Measurements from ENCODE around the gene RBL2.
"Not testable (repeated sequence)": the region's sequence is repeated elsewhere in the genome, so short reads cannot be mapped to it uniquely, and the experiment has no call there.

The RBL2 gene

DNA sequence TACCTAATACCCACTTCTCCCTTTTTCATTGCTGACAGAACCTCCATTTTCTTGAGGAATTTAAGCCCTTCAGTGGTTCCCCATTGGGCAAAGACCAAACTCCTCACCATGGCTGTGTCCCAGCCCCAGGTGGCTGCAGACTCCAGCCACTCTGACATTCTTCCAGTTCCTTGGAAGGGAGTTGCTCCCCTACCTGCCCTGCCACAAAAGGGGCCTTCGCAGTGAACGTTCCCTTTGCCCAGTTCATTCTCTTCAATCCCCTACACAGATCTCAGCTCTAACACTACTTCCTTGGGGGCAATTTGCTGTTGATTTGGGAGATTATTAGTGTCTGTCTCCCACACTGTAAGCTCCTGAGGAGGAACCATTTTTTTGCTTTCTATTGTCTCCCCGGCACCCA lies 72.0 kb downstream of the RBL2 start:
- in situ Hi-C loops (cut with HindIII; ENCODE audit: low sequenced_read_pairs) = no loop called here

DNA sequence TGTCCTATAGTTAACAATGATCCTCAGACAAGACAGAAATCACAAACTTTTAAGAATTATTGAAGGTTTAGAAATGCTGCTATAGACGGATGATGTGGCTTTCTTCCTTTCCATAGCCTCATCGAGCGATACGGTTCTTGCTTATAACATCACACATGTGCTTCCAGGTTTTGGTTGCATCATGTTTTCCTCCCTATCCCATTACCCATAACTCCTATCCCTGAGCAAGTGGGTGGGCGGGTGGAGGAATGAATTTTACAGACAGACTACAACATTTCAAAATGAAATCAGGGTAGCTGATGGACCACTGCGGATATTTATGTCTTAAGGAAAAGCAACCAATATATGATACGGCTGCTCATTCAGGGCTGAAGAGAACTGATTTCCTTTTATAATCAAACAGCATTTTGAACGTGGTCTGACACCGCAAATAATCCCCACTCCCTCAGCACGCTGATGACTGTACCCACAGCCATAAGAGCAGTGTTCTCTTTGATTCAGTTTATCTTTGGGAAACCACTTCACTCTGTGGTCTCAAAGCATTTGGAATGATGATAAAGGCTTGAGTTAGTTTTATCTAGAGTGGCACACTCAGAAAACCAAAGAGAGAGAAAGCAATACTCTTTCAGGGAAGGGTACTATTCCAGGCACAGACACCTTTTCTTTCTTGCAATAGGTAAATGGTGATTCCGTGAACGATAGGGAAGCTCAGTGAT lies 73.4 kb downstream of the RBL2 start:
- in situ Hi-C loops (cut with HindIII; ENCODE audit: low sequenced_read_pairs) = no loop called here

DNA sequence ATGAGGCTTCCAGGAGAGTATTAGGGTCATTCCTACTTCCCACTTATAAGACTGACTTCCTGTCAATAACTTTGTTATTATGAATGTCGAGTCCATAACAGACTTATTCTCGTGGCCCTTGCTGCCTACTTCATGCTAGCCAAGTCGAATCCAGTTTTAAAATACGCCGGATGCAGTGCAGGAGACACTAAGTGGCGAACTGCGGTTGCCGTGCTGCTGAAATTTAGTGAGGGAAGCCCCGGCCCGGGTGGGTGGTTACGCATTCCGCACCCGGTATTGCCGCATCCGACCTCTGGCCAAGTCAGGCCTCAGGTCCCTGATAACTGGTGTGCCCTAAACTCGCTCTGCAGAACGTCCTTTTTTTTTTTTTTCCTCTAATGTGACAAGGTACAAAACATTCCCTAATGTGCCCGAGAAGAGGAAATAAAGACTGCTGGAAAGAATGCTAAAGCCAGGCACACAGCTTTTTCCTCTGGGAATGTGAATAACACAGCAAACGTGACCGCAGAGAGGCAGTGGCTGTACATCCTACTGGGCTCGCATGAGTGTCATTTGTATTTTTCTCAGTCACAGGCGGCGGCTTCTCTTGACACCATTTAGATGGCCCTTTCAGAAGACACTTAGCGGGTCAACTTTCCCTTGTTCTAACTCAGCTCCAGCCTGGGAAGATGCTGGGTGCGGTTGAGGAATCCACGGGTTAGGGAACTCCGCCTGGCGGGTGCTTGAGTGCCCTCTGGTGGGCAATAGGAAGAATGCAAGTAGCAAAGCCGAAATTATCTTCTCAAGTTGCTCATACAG lies 75.8 kb downstream of the RBL2 start:
- in situ Hi-C loops (cut with HindIII; ENCODE audit: low sequenced_read_pairs) = no loop called here

DNA sequence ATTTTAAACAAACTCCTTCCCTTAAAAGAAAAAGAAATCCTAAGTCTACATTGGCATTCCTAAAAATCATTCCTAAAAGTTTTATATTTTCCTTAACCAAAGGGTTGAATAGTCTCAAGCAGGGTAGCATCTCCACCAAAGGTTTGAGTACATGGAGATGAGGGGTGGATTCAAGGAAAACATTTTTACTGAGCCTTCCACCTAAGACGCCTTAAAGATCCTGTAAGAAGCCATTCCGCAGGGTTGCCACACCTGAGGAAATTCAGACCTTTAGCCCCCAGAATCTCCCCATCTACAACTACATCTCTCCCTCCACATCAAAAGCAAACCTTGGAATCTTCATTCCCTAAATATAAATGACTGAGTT lies 76.4 kb downstream of the RBL2 start:
- in situ Hi-C loops (cut with HindIII; ENCODE audit: low sequenced_read_pairs) = no loop called here

DNA sequence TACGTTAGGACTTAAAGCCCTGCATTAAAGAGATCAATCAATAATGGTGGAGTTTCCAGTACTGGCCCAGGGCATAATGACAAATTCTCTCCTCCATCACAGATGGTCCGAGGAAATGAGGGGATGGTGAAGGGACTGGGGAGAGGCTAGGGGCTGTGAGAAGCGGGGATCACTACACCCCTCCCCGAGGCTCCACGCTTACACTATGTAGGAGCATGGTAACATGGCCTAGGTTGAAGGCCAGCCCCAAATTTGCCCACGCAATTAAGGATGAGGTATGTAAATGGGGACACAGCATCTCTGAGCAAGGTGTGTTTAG lies 76.8 kb downstream of the RBL2 start:
- in situ Hi-C loops (cut with HindIII; ENCODE audit: low sequenced_read_pairs) = no loop called here

DNA sequence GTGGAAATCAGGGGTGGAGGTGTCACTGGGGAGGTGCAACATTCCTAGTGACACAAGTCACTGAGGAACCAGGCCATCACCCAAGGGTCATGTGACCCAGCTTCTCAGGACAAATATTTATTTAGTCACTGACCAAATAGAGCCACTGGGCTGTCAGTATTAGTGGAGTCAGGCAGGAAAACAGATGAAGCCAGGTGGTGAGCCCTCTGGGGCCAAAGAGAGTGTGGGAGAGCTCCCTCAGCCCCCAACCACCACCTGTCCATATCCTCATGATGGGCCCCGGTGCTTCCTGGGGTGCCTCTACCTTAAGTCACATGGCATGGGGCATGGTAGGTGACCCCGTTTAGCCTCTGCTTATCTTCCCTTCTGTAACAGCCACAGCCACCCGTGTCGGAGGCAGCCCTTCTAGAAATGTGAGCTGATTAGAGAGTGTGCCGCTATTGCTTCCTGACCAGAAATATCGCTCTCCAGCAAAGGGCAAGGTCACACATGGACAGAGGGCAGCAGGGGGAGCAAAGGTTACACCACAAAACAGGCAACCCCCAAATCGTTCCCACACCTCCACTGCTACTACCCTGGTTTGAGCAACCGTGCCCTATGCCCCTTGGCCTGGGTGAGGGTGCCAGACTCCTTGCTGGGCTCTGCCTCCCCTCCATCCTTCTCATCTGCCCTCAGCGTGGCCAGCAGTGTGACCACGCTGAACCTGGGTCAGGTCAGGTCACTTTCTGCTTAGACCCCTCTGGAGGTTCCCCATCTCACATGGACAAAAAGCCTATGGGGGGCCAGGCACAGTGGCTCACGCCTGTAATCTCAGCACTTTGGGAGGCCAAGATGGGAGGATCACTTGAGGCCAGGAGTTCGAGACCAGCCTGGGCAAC lies 77.4 kb downstream of the RBL2 start:
- in situ Hi-C loops (cut with HindIII; ENCODE audit: low sequenced_read_pairs) = no loop called here

DNA sequence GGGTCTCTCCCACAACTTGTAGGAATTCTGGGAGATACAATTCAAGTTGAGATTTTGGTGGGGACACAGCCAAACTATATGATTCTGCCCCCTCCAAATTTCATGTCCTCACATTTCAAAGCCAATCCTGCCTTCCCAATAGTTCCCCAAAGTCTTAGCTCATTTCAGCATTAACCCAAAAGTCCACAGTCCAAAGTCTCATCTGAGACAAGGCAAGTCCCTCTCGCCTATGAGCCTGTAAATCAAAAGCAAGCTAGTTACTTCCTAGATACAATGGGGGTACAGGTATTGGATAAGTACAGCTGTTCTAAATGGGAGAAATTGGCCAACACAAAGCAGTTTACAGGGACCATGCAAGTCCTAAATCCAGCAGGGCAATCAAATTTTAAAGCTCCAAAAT lies 78.5 kb downstream of the RBL2 start:
- in situ Hi-C loops (cut with HindIII; ENCODE audit: low sequenced_read_pairs) = not testable (repeated sequence)

DNA sequence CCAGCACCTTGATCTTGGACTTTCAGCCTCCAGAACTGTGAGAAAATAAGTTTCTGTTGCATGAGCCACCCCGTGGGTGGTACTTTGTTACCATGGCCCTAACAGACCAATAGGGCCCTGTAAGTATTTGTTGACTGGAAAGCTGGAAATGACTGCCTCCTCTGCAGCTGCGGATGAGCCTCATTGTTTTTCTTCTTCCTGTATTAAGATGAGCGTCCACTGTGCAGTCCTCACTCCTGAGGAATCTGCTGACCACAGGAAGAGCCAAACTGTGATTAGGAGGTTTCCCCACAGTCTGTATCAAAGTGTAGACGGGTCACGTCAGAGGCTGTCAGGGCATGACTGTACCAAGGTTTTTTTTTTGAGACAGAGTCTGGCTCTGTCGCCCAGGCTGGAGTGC lies 81.0 kb downstream of the RBL2 start:
- in situ Hi-C loops (cut with HindIII; ENCODE audit: low sequenced_read_pairs) = no loop called here

DNA sequence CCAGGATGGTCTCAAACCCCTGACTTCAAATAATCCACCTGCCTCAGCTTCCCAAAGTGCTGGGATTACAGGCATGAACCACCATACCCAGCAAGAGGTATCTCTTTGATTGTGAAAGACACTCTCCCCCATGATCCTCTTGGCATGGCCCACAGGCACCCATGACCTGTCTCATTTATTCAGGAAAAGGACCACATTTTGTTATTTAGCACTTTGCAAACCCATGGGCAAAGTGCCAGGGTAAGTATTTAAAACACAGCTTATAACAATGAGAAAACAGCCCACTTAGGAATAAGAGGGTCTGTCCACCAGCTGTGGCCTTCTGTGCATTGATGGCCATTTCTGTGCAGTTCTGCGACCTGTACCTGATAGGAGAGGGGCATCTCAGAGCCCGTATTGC lies 81.5 kb downstream of the RBL2 start:
- in situ Hi-C loops (cut with HindIII; ENCODE audit: low sequenced_read_pairs) = no loop called here

DNA sequence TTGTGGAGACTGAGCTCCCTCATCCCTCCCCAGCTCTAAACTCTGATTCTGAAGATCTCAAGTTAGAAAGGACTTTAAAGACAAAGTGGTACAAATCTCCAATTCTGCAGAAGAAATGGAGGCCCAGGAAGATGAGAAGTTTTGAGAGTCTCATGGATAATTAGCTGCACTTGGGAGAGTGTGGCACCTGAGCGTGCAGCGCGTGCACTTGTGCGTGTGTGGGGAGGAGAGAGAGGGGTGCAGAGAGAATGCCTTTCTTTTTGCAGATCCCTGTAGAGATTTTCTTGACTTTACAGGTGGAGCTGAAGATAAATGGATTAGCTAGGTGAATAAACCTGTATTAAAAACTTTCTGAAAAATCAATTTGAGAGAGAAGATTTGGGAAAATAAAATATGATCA lies 83.6 kb downstream of the RBL2 start:
- in situ Hi-C loops (cut with HindIII; ENCODE audit: low sequenced_read_pairs) = no loop called here

DNA sequence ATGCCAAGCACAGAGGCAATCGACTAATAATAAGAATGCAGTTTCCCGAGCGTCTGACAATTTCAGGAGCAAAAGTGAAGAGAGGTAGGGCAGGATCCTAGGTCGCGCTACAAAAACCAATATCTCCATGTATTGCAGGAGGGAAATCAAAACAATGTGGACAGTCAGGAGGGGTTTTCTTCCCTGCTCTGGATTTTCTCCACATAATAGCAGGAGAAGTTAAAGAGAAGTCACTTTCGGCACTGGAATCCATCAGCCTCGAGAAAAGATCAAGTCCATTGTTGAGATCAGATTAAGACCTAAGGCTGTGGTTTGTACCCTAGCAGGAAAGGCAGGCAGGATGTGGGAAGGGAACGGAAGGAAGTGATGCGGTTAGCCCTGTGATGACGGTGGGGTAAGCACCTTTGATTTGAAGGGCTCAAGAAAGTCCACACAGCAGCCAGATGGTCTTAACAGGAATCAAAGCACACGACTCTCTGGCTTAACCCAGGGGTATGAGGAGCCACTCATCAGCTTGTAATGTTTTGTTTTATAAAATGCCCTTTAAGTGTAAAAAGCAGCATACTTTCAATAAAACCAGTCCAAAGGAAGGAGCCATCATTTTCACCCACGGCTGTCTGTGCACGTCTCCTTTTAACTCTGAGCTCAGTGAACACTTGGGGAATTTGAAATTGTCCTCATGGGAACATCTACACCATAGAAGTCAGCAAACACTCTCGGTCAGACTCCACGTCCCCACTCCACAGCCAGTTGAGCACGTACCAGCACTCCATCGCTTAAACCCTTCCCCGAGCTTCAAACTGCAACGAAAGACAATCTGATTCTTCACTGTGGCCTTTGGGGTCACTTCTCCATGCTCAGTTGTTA lies 84.5 kb downstream of the RBL2 start:
- in situ Hi-C loops (cut with HindIII; ENCODE audit: low sequenced_read_pairs) = no loop called here

DNA sequence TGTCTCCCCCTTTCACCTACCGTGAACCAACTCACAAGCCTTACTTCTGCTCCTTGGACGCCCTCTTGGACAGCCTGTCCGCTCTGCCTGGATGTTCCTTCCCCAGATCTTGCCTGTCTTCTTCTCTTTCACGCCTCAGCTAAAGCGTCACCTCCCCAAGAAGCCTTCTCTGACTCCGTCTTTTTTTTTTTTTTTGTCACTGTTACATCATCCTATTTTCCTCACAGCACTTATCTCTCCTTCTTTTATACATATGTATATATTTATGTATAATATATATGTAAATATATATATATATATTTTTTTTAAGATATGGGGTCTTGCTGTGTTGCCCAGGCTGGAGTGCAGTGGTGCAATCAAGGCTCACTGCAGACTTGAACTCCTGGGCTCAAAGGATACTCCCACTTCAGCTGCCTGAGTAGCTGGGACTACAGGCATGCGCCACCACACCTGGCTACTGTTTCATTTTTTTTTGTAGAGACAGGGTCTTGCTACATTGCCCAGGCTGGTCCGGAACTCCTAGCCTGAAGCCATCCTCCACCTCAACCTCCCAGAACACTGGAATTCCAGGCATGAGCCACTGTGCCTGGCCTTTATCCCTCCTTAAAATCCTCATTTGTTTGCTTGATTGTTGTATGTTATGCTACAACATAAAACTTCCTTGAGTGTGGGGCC lies 85.3 kb downstream of the RBL2 start:
- in situ Hi-C loops (cut with HindIII; ENCODE audit: low sequenced_read_pairs) = no loop called here

DNA sequence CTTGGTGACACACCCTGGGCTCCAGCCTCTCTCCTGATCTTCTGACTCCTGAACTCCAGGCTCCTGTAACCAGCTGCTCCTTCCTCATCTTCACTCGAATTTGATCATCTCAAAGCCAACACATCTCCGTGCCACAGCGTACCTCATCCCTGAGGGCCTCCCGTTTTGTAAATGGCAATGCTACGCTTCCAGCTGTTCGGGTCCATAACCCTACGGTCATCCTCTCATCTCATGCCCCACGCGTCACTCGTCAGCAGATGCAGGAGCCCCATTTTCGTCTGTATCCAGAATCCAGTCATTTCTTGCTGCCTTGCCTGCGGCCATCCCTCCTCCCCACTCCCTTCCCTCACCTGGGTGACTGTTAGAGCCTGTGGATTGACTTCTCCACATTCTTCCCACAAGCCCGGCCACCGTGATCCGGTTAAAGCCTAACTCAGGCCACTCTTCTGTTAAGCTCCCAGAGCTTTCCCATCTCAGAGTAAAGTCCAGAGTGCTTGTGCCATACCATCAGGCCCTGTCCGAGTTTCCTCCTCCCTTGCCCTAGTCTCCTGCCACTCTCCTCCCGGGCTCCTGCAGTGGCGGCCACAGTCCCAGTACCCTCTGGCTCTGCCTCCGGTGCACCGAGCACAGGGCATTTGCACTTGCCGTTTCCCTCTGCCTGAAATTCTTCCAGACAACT lies 89.0 kb downstream of the RBL2 start:
- in situ Hi-C loops (cut with HindIII; ENCODE audit: low sequenced_read_pairs) = no loop called here

DNA sequence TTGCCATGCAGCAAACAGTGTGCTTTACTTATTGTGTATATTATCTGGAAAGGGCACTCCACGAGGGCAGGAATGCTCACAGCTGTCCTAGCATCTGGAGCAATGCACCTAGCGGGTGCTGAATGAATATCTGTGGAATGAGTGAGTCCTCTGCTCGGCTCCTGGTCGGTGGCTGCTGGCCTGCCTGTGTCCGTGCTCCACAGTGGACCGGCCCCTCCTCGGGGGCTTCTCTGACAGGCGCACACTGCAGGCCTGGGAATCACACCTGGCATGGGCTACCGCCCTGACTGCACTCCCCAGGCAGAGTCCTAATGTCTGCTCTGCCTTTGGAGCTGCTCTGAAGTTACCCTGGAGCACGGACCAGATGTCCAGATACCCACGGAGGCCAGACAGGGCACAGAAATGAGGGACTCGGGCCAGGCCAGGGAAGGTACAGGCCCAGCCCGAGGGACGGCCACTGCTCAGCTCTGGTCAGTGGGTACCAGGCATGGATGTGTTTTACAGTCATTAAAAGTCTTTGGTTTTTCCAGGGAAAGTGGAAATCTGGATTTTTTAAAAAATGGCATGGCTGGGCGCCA lies 89.8 kb downstream of the RBL2 start:
- in situ Hi-C loops (cut with HindIII; ENCODE audit: low sequenced_read_pairs) = no loop called here

DNA sequence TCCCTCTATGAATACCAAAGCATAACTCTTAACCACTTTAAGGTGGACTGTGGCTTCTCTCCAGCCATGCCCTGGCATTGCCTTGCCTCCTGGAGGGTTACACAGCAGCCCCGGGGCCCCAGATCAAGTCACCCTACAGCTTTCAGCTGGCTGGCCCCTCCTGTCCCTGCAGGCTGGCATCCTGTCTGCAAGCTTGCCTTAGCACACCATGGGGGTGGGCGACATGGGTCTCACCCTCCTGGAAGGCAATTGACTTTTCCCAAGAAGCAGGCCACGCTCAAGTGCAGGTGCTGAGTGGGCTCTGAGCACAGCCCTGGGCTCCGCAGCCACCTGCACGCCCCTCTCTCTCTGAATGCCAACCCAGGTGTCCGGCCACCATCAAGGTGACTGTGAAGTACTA lies 94.5 kb downstream of the RBL2 start:
- in situ Hi-C loops (cut with HindIII; ENCODE audit: low sequenced_read_pairs) = no loop called here

DNA sequence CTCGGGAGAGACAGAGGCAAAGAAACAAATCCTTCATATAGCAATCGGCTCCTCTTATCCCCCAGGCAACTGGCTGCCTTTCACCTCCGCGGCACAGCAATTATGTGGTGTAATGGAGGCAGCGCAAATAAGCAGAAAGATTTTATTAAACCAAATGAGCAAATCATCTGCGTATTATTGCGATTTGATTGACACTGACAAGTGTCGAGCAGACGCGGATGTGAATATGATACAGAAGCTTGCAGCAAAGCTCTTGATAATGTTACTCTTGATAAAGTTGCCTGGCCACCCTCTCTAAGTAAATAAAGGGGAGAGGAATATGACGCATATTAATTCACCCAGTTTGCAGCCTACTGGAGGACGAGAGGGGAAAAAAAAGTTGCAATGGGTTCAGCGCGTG lies 95.2 kb downstream of the RBL2 start:
- in situ Hi-C loops (cut with HindIII; ENCODE audit: low sequenced_read_pairs) = no loop called here

DNA sequence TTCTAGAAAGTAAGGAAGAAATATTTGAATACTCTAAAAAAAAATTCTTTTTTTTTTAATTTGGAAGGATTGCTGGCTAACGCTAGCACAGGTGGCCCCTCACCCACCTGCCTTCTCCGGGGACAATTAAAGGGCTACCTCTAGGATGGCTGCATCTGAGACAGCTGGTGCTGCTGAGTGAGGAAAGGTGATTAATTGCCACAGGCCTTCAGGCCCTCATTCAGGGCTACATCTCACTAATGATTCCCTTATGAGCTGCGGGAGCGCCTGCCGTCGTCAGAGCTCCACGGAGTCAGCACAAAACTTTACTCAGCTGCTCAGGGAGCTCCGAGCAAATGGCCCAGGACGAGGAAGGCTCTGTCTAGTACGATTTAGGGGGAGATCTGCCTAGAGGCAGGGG lies 95.8 kb downstream of the RBL2 start:
- in situ Hi-C loops (cut with HindIII; ENCODE audit: low sequenced_read_pairs) = no loop called here

DNA sequence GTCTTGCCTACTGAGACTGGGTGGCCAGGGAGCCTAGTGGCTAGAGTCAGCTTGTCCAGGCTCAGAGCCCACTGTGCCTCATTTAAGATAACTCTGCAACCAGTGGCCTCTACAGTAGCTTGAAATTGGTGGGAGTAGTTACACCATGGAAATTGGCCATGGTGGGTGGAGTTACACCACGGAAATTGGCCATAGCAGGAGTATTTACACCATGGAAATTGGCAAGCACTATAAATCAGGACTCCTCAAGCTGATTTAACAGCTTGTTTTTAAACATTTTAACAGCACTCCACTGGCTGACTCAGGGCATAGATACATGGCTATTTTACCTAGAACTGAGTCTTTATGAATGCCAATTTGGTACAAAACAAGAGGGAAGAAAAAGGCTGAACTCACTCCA lies 96.5 kb downstream of the RBL2 start:
- in situ Hi-C loops (cut with HindIII; ENCODE audit: low sequenced_read_pairs) = no loop called here

DNA sequence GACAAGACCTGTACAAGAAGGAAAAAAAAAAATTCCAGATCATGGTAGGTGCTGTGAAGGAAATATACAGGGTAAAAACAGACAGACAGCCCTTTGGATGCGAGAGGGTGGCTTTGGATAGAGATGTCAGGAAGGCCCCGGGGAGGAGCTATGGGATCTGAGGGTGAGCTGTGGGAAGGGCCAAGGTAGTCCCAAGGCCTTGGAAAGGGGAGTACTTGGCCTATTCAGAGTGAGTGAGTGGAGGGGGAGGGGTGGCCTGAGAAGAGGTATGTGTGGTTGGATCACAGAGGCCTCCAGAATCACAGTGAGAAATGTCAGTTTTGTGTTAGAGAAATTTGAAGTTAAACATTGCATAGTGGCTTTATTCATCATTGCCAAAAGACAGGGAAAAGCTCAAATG lies 99.9 kb downstream of the RBL2 start:
- in situ Hi-C loops (cut with HindIII; ENCODE audit: low sequenced_read_pairs) = no loop called here
